ENCODE results near the gene PDE8A. TPM values are rescaled to one million over a fixed set of nuclear protein-coding genes. Genes with fewer than 3 reads are reported as not detected.

PDE8A gene
- total RNA-seq, 4 donors from 2014 or later = 14.0 to 28.6 (median 22.2) TPM

DNA sequence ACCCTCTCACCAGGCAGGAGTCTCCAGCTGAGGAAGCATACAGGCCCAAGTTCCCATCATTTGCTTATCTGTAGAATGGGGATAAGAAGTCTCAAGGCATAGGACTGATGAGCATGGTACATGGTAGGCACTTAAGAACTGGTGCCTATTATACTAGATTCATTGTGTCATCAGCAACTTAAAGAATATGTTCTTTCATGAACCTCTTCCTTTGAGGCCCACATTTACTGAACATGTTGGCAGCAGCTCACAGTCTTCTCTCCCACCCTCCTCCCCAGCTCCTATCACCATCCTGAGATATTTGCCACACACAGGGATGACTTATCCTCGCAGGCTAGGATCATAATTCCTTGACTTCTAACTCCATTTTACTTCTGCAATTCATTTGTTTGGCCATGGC is 142.5 kb downstream of the PDE8A start:
- Histone ChIP-seq H3K4me1 (no peaks in the 10 kb centered on the region), H3K9me3 (no peaks in the 10 kb centered on the region), H3K27ac (no peak overlapping the region), H3K36me3 (peaks cover 0 to 73% (median 4%) of the 10 kb centered on the region in 3 donors), H3K4me3 (no peak overlapping the region), H3K27me3 (no peaks in the 10 kb centered on the region)
- WGBS, 2 donors = 100% methylated on average over 1 of the region's 1 CpG
- TF ChIP-seq CTCF (IDR thresholded peaks at IDR 0.05) (no peak), POLR2A (IDR thresholded peaks at IDR 0.05) (no peak)
- intact Hi-C loops (cut with DNase I) = no loop called here
- DNase-seq = no peak

DNA sequence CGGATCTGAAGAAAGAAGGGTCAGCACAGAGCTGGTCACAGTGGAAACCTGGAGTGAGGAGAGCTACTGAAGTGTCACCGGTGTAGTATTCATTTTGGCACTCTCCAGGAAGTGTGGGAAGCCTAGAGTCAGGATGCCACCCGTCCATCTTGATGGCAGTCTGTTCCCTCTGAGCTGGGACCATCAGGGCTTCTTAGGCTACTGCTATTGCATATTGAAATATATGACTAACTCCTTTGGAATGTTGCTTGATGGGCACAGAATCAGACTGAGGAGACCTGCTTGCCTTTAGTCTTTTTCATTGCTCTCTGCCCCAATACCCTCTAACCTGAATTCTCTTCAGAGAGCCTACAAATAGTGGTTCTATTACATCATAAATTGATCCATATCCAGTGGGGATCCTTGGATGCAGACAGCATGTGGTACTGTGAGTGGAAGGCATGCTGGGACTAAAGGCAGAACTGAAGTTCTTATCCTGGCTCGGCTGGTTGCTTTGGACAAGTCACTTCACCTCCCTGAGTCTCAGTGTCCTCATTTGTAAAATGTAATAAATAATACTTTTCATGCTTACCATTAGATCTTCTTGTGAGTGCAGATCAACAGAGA is 143.5 kb downstream of the PDE8A start:
- no peak for DNase-seq
- intact Hi-C loops (cut with DNase I) = no loop called here
- Histone ChIP-seq H3K27me3 (no peaks in the 10 kb centered on the region), H3K27ac (no peak overlapping the region), H3K4me1 (no peaks in the 10 kb centered on the region), H3K4me3 (no peak overlapping the region), H3K9me3 (no peaks in the 10 kb centered on the region), H3K36me3 (peaks cover 0 to 79% (median 4%) of the 10 kb centered on the region in 3 donors)
- no peak for TF ChIP-seq CTCF (IDR thresholded peaks at IDR 0.05)
- no peak for TF ChIP-seq POLR2A (IDR thresholded peaks at IDR 0.05)
- 71 to 81% methylated on average over 4 of the region's 4 CpGs for WGBS, 2 donors

DNA sequence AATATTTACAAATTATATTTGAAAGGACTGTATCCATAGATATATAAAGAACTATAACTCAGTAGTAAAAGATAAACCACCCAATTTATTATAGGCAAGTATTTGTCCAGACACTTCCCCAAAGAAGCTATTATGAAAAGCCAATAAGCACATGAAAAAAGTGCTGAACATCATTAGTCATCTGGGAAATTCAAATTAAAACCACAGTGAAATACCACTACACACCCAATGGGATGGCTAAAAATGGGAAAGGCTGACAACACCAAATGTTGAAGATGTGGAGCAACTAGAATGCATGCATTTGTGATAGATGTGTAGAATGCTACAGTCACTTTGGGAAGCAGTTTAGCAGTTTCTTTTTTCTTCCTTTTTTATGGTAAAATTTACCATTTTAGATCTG is 147.0 kb downstream of the PDE8A start:
- TF ChIP-seq POLR2A (IDR thresholded peaks at IDR 0.05) = no peak
- TF ChIP-seq CTCF (IDR thresholded peaks at IDR 0.05) = no peak

DNA sequence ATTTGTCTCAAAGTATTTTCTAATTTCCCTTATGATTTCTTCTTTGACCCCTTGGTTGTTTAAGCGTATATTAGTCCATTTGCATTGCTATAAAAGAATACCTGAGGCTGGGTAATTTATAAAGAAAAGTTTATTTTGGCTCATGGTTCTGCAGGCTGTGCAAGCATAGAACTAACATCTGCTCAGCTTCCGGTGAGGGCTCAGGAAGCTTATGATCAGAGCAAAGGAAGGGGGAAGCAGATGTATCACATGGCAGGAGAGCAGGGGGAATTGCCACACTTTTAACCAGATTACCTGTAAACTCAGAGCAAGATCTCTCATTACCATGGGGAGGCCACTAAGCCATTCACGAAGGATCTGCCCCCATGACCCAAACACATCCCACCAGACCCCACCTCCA is 148.2 kb downstream of the PDE8A start:
- WGBS, 2 donors = 72 to 78% methylated on average over 2 of the region's 3 CpGs
- Histone ChIP-seq H3K36me3 (peaks cover 0 to 93% (median 0%) of the 10 kb centered on the region in 3 donors), H3K27me3 (no peaks in the 10 kb centered on the region), H3K4me3 (no peak overlapping the region), H3K27ac (no peak overlapping the region), H3K9me3 (peaks cover 0 to 7% (median 0%) of the 10 kb centered on the region in 3 donors), H3K4me1 (no peaks in the 10 kb centered on the region)
- no peak for DNase-seq
- TF ChIP-seq POLR2A (IDR thresholded peaks at IDR 0.05) (no peak), CTCF (IDR thresholded peaks at IDR 0.05) (no peak)
- intact Hi-C loops (cut with DNase I) = no loop called here

More for the DNA sequence above, 147.0 kb downstream of the PDE8A start:
- no peaks in the 10 kb centered on the region for H3K4me1 ChIP-seq
- DNase-seq = no peak
- intact Hi-C loops (cut with DNase I) = no loop called here
- H3K9me3 ChIP-seq = peaks cover 0 to 7% (median 0%) of the 10 kb centered on the region in 3 donors
- no peak overlapping the region for H3K27ac ChIP-seq
- no peaks in the 10 kb centered on the region for H3K27me3 ChIP-seq
- peaks cover 0 to 91% (median 0%) of the 10 kb centered on the region in 3 donors for H3K36me3 ChIP-seq
- no peak overlapping the region for H3K4me3 ChIP-seq

DNA sequence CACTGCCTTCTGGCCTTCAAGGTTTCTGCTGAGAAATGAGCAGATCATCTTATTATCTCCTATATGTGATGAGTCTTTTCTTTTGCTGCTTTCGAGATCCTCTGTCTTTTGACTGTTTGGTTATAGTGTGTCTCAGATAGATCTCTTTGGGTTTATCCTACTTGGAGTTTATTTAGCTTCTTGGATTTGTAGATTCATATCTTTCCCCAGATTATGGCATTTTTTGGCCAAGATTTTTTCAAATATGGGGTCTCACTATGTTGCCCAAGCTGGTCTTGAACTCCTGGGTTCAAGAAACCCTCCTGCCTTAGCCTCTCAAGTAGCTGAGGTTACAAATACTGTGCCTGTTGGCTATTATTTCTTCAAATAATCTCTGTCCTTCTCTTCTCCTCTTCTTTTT is 150.3 kb downstream of the PDE8A start:
- Histone ChIP-seq H3K4me1 (no peaks in the 10 kb centered on the region), H3K36me3 (peaks cover 0 to 96% (median 6%) of the 10 kb centered on the region in 3 donors), H3K4me3 (no peak overlapping the region), H3K27me3 (no peaks in the 10 kb centered on the region), H3K9me3 (peaks cover 0 to 7% (median 0%) of the 10 kb centered on the region in 3 donors), H3K27ac (no peak overlapping the region)
- DNase-seq = no peak
- intact Hi-C loops (cut with DNase I) = no loop called here
- no peak for TF ChIP-seq CTCF (IDR thresholded peaks at IDR 0.05)
- no peak for TF ChIP-seq POLR2A (IDR thresholded peaks at IDR 0.05)
- WGBS, 2 donors = 94 to 95% methylated on average over 1 of the region's 1 CpG
